HAP-1 (cell line): ENCODE data around the gene LOX.
"Not testable (repeated sequence)": the region's sequence is repeated elsewhere in the genome, so short reads cannot be mapped to it uniquely, and the experiment has no call there.

Experiments used
- DNase-seq, 2 experiments: peaks; one replicate each; pipeline ENCODE4 v3.0.0-alpha.2; 2016 to 2020; ENCODE audit warnings: low spot score in 2 of 2
- H3K27me3 ChIP-seq: fragments of 250-450 bp; sonication (Bioruptor Pico); 2 replicates; pipeline ENCODE4 v1.5.1; 2020; ENCODE audit warnings: low read depth, mild to moderate bottlenecking, moderate library complexity
- H3K36me3 ChIP-seq: fragments of 250-450 bp; sonication (Bioruptor Pico); replicated peaks from 2 replicates; pipeline ENCODE4 v1.5.1; 2020; ENCODE audit warnings: mild to moderate bottlenecking
- H3K4me1 ChIP-seq: fragments of 250-450 bp; sonication (Bioruptor Pico); 2 replicates; pipeline ENCODE4 v1.5.1; 2020; ENCODE audit warnings: mild to moderate bottlenecking
- H3K4me3 ChIP-seq: fragments of 250-450 bp; sonication (Bioruptor Pico); 2 replicates; pipeline ENCODE4 v1.5.1; 2020; ENCODE audit warnings: mild to moderate bottlenecking, moderate library complexity
- H3K9me3 ChIP-seq: fragments of 250-450 bp; sonication (Bioruptor Pico); 2 replicates; pipeline ENCODE4 v1.5.1; 2020; ENCODE audit warnings: mild to moderate bottlenecking, moderate library complexity
- in situ Hi-C: fragments of 300-500 bp; cut with MboI; formaldehyde crosslinking; loops from 3 replicates; pipeline ENCODE4 v1.14.3; 2020; ENCODE audit warnings: low sequenced_read_pairs, inconsistent platforms, mixed read lengths

LOX gene

GRCh38 chr5:122111460-122111859 is 33.4 kb upstream of the LOX start:
- Histone ChIP-seq H3K4me3 (no peak overlapping the region), H3K27me3 (no peaks in the 10 kb centered on the region), H3K36me3 (no peaks in the 10 kb centered on the region), H3K4me1 (no peaks in the 10 kb centered on the region), H3K9me3 (no peaks in the 10 kb centered on the region)
- in situ Hi-C loops = no loop called here
- no peak for DNase-seq

DNA sequence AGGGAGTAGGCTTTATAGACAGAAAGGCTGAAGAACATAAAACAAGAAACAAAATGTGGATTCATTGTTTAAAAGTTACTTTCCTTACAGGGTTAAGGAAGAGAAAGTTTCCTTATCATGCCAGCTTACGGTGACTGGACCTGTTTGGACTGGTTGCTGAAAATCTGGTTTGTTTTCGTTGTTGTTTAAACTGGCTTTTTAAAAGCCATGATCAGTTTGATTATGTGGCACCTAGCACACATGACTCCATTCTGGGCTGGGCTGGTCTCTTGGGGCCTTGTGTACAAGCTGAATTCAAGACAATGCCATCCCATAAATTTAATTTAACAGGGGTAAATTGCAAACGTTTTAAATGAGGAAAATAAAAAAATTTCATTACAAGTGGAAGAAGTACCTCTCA is 32.9 kb upstream of the LOX start:
- Histone ChIP-seq H3K4me3 (no peak overlapping the region), H3K27me3 (no peaks in the 10 kb centered on the region), H3K9me3 (no peaks in the 10 kb centered on the region), H3K4me1 (no peaks in the 10 kb centered on the region), H3K36me3 (no peaks in the 10 kb centered on the region)
- in situ Hi-C loops = no loop called here
- DNase-seq = no peak

GRCh38 chr5:122107016-122107415 is 29.0 kb upstream of the LOX start:
- DNase-seq = no peak
- Histone ChIP-seq H3K27me3 (0 out of 2 replicates have a peak, but pooled peaks cover 3% of the 10 kb centered on the region), H3K36me3 (no peaks in the 10 kb centered on the region), H3K9me3 (no peaks in the 10 kb centered on the region), H3K4me1 (no peaks in the 10 kb centered on the region), H3K4me3 (no peak overlapping the region)
- in situ Hi-C loops = loop anchor here (10.0 kb wide), 1 partner anchor 142 kb away; the partner anchor contains the start of gene SRFBP1

GRCh38 chr5:122105909-122106308 is 27.9 kb upstream of the LOX start:
- DNase-seq = no peak
- in situ Hi-C loops = loop anchor here (10.0 kb wide), 1 partner anchor 141 kb away; the partner anchor contains the start of gene SRFBP1
- H3K9me3 ChIP-seq = no peaks in the 10 kb centered on the region
- H3K27me3 ChIP-seq = 0 out of 2 replicates have a peak, but pooled peaks cover 3% of the 10 kb centered on the region
- H3K4me3 ChIP-seq = no peak overlapping the region
- no peaks in the 10 kb centered on the region for H3K36me3 ChIP-seq
- peaks cover 10% of the 10 kb centered on the region for H3K4me1 ChIP-seq

GRCh38 chr5:122102825-122103224 is 24.8 kb upstream of the LOX start:
- peaks cover 19% of the 10 kb centered on the region for H3K4me1 ChIP-seq
- DNase-seq = no peak
- no peaks in the 10 kb centered on the region for H3K36me3 ChIP-seq
- in situ Hi-C loops = loop anchor here (10.0 kb wide), 1 partner anchor 138 kb away; the partner anchor contains the start of gene SRFBP1
- no peak overlapping the region for H3K4me3 ChIP-seq
- H3K9me3 ChIP-seq = no peaks in the 10 kb centered on the region
- H3K27me3 ChIP-seq = 0 out of 2 replicates have a peak, but pooled peaks cover 3% of the 10 kb centered on the region

GRCh38 chr5:122101636-122102285 is 23.7 kb upstream of the LOX start:
- in situ Hi-C loops = loop anchor here (10.0 kb wide), 1 partner anchor 137 kb away; the partner anchor contains the start of gene SRFBP1
- peak in 1 of 2 experiments; percentile 47 for DNase-seq
- Histone ChIP-seq H3K27me3 (0 out of 2 replicates have a peak, but pooled peaks cover 3% of the 10 kb centered on the region), H3K36me3 (no peaks in the 10 kb centered on the region), H3K4me1 (peaks cover 19% of the 10 kb centered on the region), H3K4me3 (no peak overlapping the region), H3K9me3 (no peaks in the 10 kb centered on the region)

GRCh38 chr5:122099060-122099790 is 21.2 kb upstream of the LOX start:
- Histone ChIP-seq H3K36me3 (no peaks in the 10 kb centered on the region), H3K27me3 (0 out of 2 replicates have a peak, but pooled peaks cover 3% of the 10 kb centered on the region), H3K4me1 (peaks cover 19% of the 10 kb centered on the region), H3K4me3 (no peak overlapping the region), H3K9me3 (no peaks in the 10 kb centered on the region)
- in situ Hi-C loops = no loop called here
- no peak for DNase-seq

- H3K9me3 ChIP-seq = no peaks in the 10 kb centered on the region
- H3K27me3 ChIP-seq = no peaks in the 10 kb centered on the region
- no peak overlapping the region for H3K4me3 ChIP-seq
- no peak for DNase-seq
- H3K36me3 ChIP-seq = no peaks in the 10 kb centered on the region
- in situ Hi-C loops = no loop called here
- peaks cover 19% of the 10 kb centered on the region for H3K4me1 ChIP-seq
Measured at GRCh38 chr5:122097391-122097790, 19.3 kb upstream of the LOX start.

DNA sequence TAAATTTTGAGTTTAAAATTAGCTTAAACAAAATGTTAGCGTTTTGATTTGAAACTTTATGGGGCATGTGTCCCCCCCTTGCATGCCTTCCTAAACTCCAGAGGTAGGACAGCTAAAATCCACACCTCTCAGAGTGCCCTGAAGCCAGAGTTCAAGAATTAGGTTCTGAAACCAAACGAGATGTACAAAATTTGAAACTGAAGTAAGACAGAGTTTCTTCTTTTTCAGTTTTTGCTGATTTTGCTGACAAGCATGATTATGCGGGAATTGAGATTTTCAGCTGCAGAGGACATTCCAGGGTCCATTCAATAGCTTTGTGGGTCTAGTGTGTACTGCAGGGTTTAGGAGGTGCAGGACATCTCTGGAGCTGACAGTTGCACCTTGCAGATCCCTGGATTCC is 17.1 kb upstream of the LOX start:
- Histone ChIP-seq H3K27me3 (no peaks in the 10 kb centered on the region), H3K4me3 (no peak overlapping the region), H3K4me1 (peaks cover 2% of the 10 kb centered on the region), H3K36me3 (no peaks in the 10 kb centered on the region), H3K9me3 (no peaks in the 10 kb centered on the region)
- in situ Hi-C loops = no loop called here
- DNase-seq = no peak

- H3K27me3 ChIP-seq, H3K4me3 ChIP-seq, DNase-seq, H3K9me3 ChIP-seq, in situ Hi-C loops, H3K36me3 ChIP-seq, H3K4me1 ChIP-seq: not testable (repeated sequence)
Measured at GRCh38 chr5:122094251-122094650, 16.2 kb upstream of the LOX start.

GRCh38 chr5:122093415-122094180 is 15.5 kb upstream of the LOX start:
- Histone ChIP-seq H3K36me3 (no peaks in the 10 kb centered on the region), H3K27me3 (no peaks in the 10 kb centered on the region), H3K4me3 (no peak overlapping the region), H3K9me3 (no peaks in the 10 kb centered on the region), H3K4me1 (no peaks in the 10 kb centered on the region; the same call in 1 of the 2 replicates)
- DNase-seq = no peak
- in situ Hi-C loops = no loop called here

DNA sequence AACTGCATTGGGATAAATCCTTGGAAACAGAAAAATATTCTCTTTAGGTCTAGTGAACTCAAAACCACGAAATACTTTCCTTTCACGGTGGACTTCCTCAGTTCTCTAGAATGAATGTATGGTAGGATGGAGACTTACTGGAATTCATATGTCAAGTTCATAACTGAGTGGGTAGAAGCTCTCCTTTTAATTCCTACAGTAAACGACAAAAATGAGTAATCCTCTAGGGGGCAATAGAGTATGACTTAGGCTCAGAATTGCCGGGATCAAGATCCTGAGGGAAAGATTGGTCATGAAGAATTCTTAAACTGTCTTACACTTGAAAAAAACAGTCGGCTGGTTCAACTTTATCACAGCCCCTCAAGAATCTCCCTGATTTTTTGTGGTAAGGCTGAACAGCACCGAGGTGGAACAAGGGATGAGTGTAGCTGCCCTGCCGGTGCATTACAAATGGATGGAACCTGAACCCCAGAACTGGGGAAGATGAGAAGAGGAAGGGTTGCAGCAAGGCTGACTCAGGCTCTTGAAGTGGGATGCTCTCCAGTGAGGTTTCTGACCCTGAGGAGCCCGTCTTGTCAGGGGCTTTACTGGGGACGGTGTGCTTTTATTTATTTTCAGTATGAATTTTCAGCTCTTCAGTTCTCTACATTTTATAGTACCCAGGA is 14.0 kb upstream of the LOX start:
- DNase-seq = peak in 1 of 2 experiments; percentile 63
- H3K4me3 ChIP-seq = no peak overlapping the region
- no peaks in the 10 kb centered on the region for H3K27me3 ChIP-seq
- no peaks in the 10 kb centered on the region for H3K36me3 ChIP-seq
- no peaks in the 10 kb centered on the region; the same call in 1 of the 2 replicates for H3K4me1 ChIP-seq
- in situ Hi-C loops = no loop called here
- H3K9me3 ChIP-seq = no peaks in the 10 kb centered on the region
